Ascending aorta (tissue), 2 donors: ENCODE results near the gene ARCN1. TPM values are rescaled to one million over a fixed set of nuclear protein-coding genes. Genes with fewer than 3 reads are reported as not detected.

Experiments
- DNase-seq, 2 donors: peaks; one replicate each; pipeline ENCODE4 v3.0.0-alpha.2; 2019; ENCODE audit warnings: low spot score in 2 of 2
- H3K27ac ChIP-seq, 2 donors: fragments of 200-600 bp; sonication (generic); one replicate each; pipeline ENCODE4 v1.5.1; 2016 to 2017; ENCODE audit warnings: mild to moderate bottlenecking in 1 of 2
- H3K27me3 ChIP-seq: fragments of 200-600 bp; sonication (generic); one replicate; pipeline ENCODE4 v1.5.1; 2017
- H3K36me3 ChIP-seq, 2 donors: fragments of 200-600 bp; sonication (generic); one replicate each; pipeline ENCODE4 v1.5.1; 2016
- H3K4me1 ChIP-seq, 2 donors: fragments of 200-600 bp; sonication (generic); one replicate each; pipeline ENCODE4 v1.5.1; 2016 to 2017; ENCODE audit warnings: mild to moderate bottlenecking in 1 of 2
- H3K4me3 ChIP-seq, 2 donors: fragments of 200-600 bp; sonication (generic); one replicate each; pipeline ENCODE4 v1.5.1; 2016 to 2017; ENCODE audit warnings: mild to moderate bottlenecking in 1 of 2
- H3K9me3 ChIP-seq, 2 donors: fragments of 200-600 bp; sonication (generic); one replicate each; pipeline ENCODE4 v1.5.1; 2016
- CTCF ChIP-seq, 3 experiments: fragments of 200-600 bp in 2 of 3; fragments of 450-650 bp in 1 of 3; sonication (generic) in 2 of 3; IDR thresholded peaks; one replicate each; pipeline ENCODE4 v1.5.1; 2016 to 2019; ENCODE audit warnings: antibody characterized with exemption in 3 of 3, mild to moderate bottlenecking in 1 of 3, moderate library complexity in 1 of 3
- intact Hi-C: fragments of 100-400 bp; cut with DNase I; formaldehyde crosslinking; loops from one replicate; pipeline ENCODE4 v1.15.1; 2023
- total RNA-seq: library from RNA; depleted of rRNA; stranded (reverse); fragments of >200 nt; gene quantifications from one replicate; pipeline ENCODE4 v1.1.0, GENCODE V29; 2016

The ARCN1 gene
- total RNA-seq, 1 donor from 2014 or later = 93.8 TPM

GRCh38 chr11:118531597-118532084 is 40.6 kb upstream of the ARCN1 start:
- H3K27me3 ChIP-seq = no peaks in the 10 kb centered on the region
- peaks cover 0 to 18% of the 10 kb centered on the region in 2 donors for H3K36me3 ChIP-seq
- peak overlapping the region; percentile 71 to 73 for H3K27ac ChIP-seq
- peaks cover 0 to 21% of the 10 kb centered on the region in 2 donors for H3K4me1 ChIP-seq
- no peak for TF ChIP-seq CTCF (IDR thresholded peaks at IDR 0.05)
- H3K4me3 ChIP-seq = peak overlapping the region; percentile 84 to 92
- DNase-seq = no peak
- intact Hi-C loops = loop anchor here (2.0 kb wide), 1 partner anchor 35 kb away; no protein-coding TSS in a partner anchor
- no peaks in the 10 kb centered on the region for H3K9me3 ChIP-seq

- peak overlapping the region; percentile 14 to 73 for H3K27ac ChIP-seq
- TF ChIP-seq CTCF (IDR thresholded peaks at IDR 0.05) = no peak
- peaks cover 0 to 18% of the 10 kb centered on the region in 2 donors for H3K36me3 ChIP-seq
- no peaks in the 10 kb centered on the region for H3K9me3 ChIP-seq
- H3K4me3 ChIP-seq = peak overlapping the region in 1 of 2 donors; percentile 84
- no peaks in the 10 kb centered on the region for H3K27me3 ChIP-seq
- intact Hi-C loops = no loop called here
- peaks cover 0 to 21% of the 10 kb centered on the region in 2 donors for H3K4me1 ChIP-seq
- no peak for DNase-seq
Measured at GRCh38 chr11:118532091-118532490, 40.1 kb upstream of the ARCN1 start.

GRCh38 chr11:118532852-118533768 is 39.1 kb upstream of the ARCN1 start:
- intact Hi-C loops = no loop called here
- TF ChIP-seq CTCF (IDR thresholded peaks at IDR 0.05) = no peak

GRCh38 chr11:118533769-118534729 is 38.2 kb upstream of the ARCN1 start:
- no peaks in the 10 kb centered on the region for H3K27me3 ChIP-seq
- DNase-seq = no peak
- H3K27ac ChIP-seq = no peak overlapping the region
- H3K4me3 ChIP-seq = no peak overlapping the region
- intact Hi-C loops = no loop called here
- TF ChIP-seq CTCF (IDR thresholded peaks at IDR 0.05) = no peak
- no peaks in the 10 kb centered on the region for H3K9me3 ChIP-seq
- H3K4me1 ChIP-seq = peaks cover 0 to 29% of the 10 kb centered on the region in 2 donors
- peaks cover 0 to 18% of the 10 kb centered on the region in 2 donors for H3K36me3 ChIP-seq

More at GRCh38 chr11:118532852-118533768, 39.1 kb upstream of the ARCN1 start:
- DNase-seq = no peak
- Histone ChIP-seq H3K36me3 (peaks cover 0 to 18% of the 10 kb centered on the region in 2 donors), H3K4me1 (peaks cover 0 to 21% of the 10 kb centered on the region in 2 donors), H3K4me3 (no peak overlapping the region), H3K9me3 (no peaks in the 10 kb centered on the region), H3K27ac (no peak overlapping the region), H3K27me3 (no peaks in the 10 kb centered on the region)

- intact Hi-C loops = no loop called here
- no peak overlapping the region for H3K4me3 ChIP-seq
- no peak for TF ChIP-seq CTCF (IDR thresholded peaks at IDR 0.05)
- H3K27ac ChIP-seq = no peak overlapping the region
- no peak for DNase-seq
- peaks cover 0 to 21% of the 10 kb centered on the region in 2 donors for H3K4me1 ChIP-seq
- peaks cover 0 to 18% of the 10 kb centered on the region in 2 donors for H3K36me3 ChIP-seq
- no peaks in the 10 kb centered on the region for H3K27me3 ChIP-seq
- H3K9me3 ChIP-seq = no peaks in the 10 kb centered on the region
Measured at GRCh38 chr11:118535261-118535660, 36.9 kb upstream of the ARCN1 start.
